Right lobe of liver (tissue), 6 donors: ENCODE data around the gene MRC1. TPM values are rescaled to one million over a fixed set of nuclear protein-coding genes. Genes with fewer than 3 reads are reported as not detected.

ENCODE experiments used
- ATAC-seq, 4 donors: fragments of 200-7000 bp; cut with Tn5 transposase; one replicate each; pipeline ENCODE4 v1.9.1; 2020; ENCODE audit warnings: mild to moderate bottlenecking in 4 of 4, moderate library complexity in 4 of 4
- DNase-seq, 3 donors: peaks; one replicate each; pipeline ENCODE4 v3.0.0-alpha.2; 2020
- H3K27ac ChIP-seq, 3 donors: fragments of 200-600 bp; one replicate each; pipeline ENCODE4 v1.8.0; 2022
- H3K27me3 ChIP-seq, 2 donors: fragments of 200-600 bp; one replicate each; pipeline ENCODE4 v1.8.0; 2022
- H3K36me3 ChIP-seq, 4 donors: fragments of 200-600 bp; sonication (generic) in 1 of 4; one replicate each; pipeline versions ENCODE4 v1.5.1 to v1.8.0; 2017 to 2022; ENCODE audit warnings: control low read depth in 1 of 4
- H3K4me1 ChIP-seq, 4 donors: fragments of 200-600 bp; sonication (generic) in 1 of 4; one replicate each; pipeline versions ENCODE4 v1.5.1 to v1.8.0; 2017 to 2022; ENCODE audit warnings: control low read depth in 1 of 4
- H3K4me3 ChIP-seq, 3 donors: fragments of 200-600 bp; one replicate each; pipeline ENCODE4 v1.8.0; 2022
- H3K9me3 ChIP-seq, 4 donors: fragments of 200-600 bp; sonication (generic) in 1 of 4; one replicate each; pipeline versions ENCODE4 v1.5.1 to v1.8.0; 2017 to 2022; ENCODE audit warnings: control low read depth in 1 of 4
- POLR2A ChIP-seq: fragments of 450-650 bp; IDR thresholded peaks from one replicate; pipeline ENCODE4 v1.6.1; 2017; ENCODE audit warnings: antibody characterized with exemption, mild to moderate bottlenecking
- WGBS: methylation state at CpG from one replicate; pipeline ENCODE4 v1.1.6; 2018; ENCODE audit warnings: low coverage, low lambda C conversion rate; ENCODE audit not compliant: insufficient coverage; ENCODE audit errors: missing lambda C conversion rate; 5-methylcytosine and 5-hydroxymethylcytosine counted together
- intact Hi-C, 2 donors: fragments of 100-400 bp; cut with DNase I; formaldehyde crosslinking; loops; one replicate each; pipeline versions ENCODE4 v1.11.2 to v1.14.1; 2022
- total RNA-seq, 6 experiments: library from RNA; depleted of rRNA in 2 of 6; stranded (reverse); fragments of >200 nt in 2 of 6; fragmentation: NEBNext Ultra II Directional in 3 of 6; extraction: Animal tissue kit (Norgen Biotek cat#: 25700) in 3 of 6; gene quantifications; one replicate each; pipeline versions ENCODE4 v1.1.0 to v1.2.4, GENCODE V29; 2016 to 2023
- TF ChIP-seq, protein P1 (sequence below), 4 donors: fragments of 200-600 bp in 3 of 4; fragments of 450-650 bp in 1 of 4; IDR thresholded peaks; one replicate each; pipeline versions ENCODE4 v1.5.1 to v1.8.0; 2016 to 2022; ENCODE audit warnings: antibody characterized with exemption in 4 of 4, mild to moderate bottlenecking in 2 of 4
- donor health status: DM: no; HTN: yes; CAD: no.
- donor health status: DM: no; HTN: no; CAD: no.
- donor health status: DM: no; HTN: no; CAD: no.
- donor health status: DM: no; HTN: yes; CAD: no.
- donor health status: DM: no; HTN: yes; CAD: no.

Gene MRC1
- total RNA-seq, 6 experiments from 2014 or later: 9.8 to 44.8 (median 34.0) TPM

GRCh38 chr10:17836942-17837341 lies 27.8 kb downstream of the MRC1 start:
- ATAC-seq: peak; percentile 79 to 92 (median 86)
- no peak overlapping the region for H3K27ac ChIP-seq
- H3K4me1 ChIP-seq: peaks cover 0 to 3% (median 0%) of the 10 kb centered on the region in 4 donors
- 8% methylated on average over 8 of the region's 8 CpGs for WGBS
- intact Hi-C loops: no loop called here
- no peak for TF ChIP-seq POLR2A
- TF ChIP-seq, protein P1, sequence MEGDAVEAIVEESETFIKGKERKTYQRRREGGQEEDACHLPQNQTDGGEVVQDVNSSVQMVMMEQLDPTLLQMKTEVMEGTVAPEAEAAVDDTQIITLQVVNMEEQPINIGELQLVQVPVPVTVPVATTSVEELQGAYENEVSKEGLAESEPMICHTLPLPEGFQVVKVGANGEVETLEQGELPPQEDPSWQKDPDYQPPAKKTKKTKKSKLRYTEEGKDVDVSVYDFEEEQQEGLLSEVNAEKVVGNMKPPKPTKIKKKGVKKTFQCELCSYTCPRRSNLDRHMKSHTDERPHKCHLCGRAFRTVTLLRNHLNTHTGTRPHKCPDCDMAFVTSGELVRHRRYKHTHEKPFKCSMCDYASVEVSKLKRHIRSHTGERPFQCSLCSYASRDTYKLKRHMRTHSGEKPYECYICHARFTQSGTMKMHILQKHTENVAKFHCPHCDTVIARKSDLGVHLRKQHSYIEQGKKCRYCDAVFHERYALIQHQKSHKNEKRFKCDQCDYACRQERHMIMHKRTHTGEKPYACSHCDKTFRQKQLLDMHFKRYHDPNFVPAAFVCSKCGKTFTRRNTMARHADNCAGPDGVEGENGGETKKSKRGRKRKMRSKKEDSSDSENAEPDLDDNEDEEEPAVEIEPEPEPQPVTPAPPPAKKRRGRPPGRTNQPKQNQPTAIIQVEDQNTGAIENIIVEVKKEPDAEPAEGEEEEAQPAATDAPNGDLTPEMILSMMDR (IDR thresholded peaks at IDR 0.05): no peak
- H3K36me3 ChIP-seq: no peaks in the 10 kb centered on the region
- no peaks in the 10 kb centered on the region for H3K27me3 ChIP-seq
- DNase-seq: peak in 2 of 3 donors; percentile 35 to 53
- no peaks in the 10 kb centered on the region for H3K9me3 ChIP-seq
- H3K4me3 ChIP-seq: no peak overlapping the region

DNA sequence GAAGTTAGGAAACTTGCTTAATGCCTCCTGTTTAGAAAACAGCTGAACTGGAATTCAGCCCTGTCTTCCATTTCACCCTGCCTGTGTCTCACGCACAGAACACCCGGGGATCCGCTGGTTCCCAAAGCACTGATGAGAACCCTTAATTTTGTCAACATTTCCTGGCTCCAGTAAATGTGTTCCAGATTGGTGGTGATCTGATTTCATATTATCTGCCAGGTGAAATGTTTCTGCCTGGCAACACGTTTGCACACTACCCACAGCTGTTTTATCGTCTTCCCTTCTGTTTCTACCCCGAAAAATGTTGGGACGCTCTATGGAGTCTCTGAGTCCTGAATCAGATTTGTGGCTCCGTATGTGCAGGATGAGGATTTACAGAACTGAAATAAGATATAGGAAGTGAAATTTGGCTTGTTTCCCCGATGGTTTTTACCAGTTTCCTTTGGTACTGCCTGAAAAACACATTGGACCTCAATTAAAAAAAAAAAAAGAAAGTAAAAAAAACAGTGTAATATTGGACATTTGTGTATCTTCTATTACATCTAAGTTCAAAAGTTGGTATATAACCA lies 29.0 kb downstream of the MRC1 start:
- peak overlapping the region in 1 of 3 donors; percentile 1 for H3K27ac ChIP-seq
- 37% methylated on average over 9 of the region's 9 CpGs for WGBS
- TF ChIP-seq, protein P1 (IDR thresholded peaks at IDR 0.05): no peak
- no peak for TF ChIP-seq POLR2A
- intact Hi-C loops: no loop called here
- peak; percentile 26 to 47 (median 38) for ATAC-seq
- H3K36me3 ChIP-seq: no peaks in the 10 kb centered on the region
- H3K4me1 ChIP-seq: peaks cover 0 to 3% (median 0%) of the 10 kb centered on the region in 4 donors
- H3K27me3 ChIP-seq: no peaks in the 10 kb centered on the region
- no peaks in the 10 kb centered on the region for H3K9me3 ChIP-seq
- no peak overlapping the region for H3K4me3 ChIP-seq
- DNase-seq: no peak

DNA sequence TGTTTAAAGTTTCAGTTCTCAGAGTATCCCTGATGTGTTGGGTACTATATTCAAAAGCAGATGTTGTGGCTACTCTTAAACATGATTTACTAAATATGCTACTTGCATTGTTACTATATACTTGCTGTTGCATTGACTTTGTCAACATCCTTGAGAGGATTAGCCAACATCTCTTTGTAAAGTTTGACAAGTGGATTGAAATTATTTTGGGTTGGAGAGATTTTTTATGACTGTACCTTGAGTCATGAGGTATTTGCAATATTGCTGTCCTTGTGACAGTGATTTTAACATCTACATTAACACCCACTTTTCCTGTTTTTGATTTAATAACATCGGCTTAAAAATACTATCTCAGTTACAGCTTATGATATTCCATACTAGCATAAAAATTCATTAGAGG lies 31.9 kb downstream of the MRC1 start:
- 43% methylated on average over 1 of the region's 1 CpG for WGBS
- TF ChIP-seq, protein P1 (IDR thresholded peaks at IDR 0.05): no peak
- TF ChIP-seq POLR2A: no peak
- Histone ChIP-seq H3K36me3 (no peaks in the 10 kb centered on the region), H3K4me1 (peaks cover 0 to 3% (median 0%) of the 10 kb centered on the region in 4 donors), H3K9me3 (no peaks in the 10 kb centered on the region), H3K27me3 (no peaks in the 10 kb centered on the region), H3K4me3 (no peak overlapping the region), H3K27ac (no peak overlapping the region)
- DNase-seq (no peak), ATAC-seq (no peak)
- intact Hi-C loops: no loop called here

GRCh38 chr10:17842641-17843040 lies 33.5 kb downstream of the MRC1 start:
- Histone ChIP-seq H3K9me3 (no peaks in the 10 kb centered on the region), H3K27ac (no peak overlapping the region), H3K4me1 (no peaks in the 10 kb centered on the region), H3K36me3 (no peaks in the 10 kb centered on the region), H3K4me3 (no peak overlapping the region), H3K27me3 (no peaks in the 10 kb centered on the region)
- TF ChIP-seq, protein P1 (IDR thresholded peaks at IDR 0.05): no peak
- TF ChIP-seq POLR2A: no peak
- ATAC-seq (no peak), DNase-seq (no peak)
- WGBS: 52% methylated on average over 5 of the region's 5 CpGs
- intact Hi-C loops: no loop called here
